Activated CD4-positive, CD25-positive, alpha-beta regulatory T cell treated with anti-CD3 and anti-CD28 coated beads, Interleukin-2, amount 50 U/mL, for 72 hours (primary cell): Measurements from ENCODE around the gene LIMCH1.

Source experiments
- DNase-seq: peaks from one replicate; pipeline ENCODE4 v3.0.0; 2021

The LIMCH1 gene

DNA sequence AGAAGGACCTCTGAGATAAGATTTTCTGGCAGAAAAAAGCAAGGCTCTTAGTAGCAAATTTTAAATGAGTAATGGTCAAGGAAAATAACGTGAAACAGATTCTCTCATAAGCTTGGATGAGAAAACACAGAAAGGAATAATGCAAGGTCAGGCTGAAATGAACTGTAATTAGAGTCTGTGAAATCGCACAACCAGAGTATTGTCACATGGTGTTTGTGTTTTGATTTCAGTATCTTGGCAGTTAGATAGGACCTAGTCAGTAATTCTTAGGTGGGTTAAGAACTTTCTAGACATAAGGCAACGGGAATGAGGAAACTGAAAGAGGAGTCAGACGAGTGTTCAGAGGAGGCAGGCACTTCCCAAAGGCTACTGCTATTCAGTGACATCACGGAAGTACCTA, 34.6 kb downstream of the LIMCH1 start:
- DNase-seq = no peak

DNA sequence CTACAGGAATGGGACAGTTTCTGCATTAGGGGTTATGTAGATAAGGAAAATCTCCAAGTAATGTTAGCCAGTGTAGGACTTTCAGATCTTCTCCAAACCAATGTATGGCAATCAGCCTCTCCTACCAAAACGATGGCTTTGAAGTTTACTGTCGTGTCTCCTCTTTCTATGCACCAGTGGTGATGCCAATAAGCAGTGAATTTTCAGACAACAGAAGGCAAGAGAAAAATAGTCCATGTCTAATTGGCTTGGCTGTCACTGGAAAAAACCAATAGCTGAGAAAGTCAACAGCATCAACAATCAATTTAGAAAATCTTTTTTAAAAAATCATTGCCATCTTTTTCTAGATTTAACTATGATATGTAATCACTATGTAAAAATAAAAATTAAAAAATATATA, 35.0 kb downstream of the LIMCH1 start:
- DNase-seq = no peak

DNA sequence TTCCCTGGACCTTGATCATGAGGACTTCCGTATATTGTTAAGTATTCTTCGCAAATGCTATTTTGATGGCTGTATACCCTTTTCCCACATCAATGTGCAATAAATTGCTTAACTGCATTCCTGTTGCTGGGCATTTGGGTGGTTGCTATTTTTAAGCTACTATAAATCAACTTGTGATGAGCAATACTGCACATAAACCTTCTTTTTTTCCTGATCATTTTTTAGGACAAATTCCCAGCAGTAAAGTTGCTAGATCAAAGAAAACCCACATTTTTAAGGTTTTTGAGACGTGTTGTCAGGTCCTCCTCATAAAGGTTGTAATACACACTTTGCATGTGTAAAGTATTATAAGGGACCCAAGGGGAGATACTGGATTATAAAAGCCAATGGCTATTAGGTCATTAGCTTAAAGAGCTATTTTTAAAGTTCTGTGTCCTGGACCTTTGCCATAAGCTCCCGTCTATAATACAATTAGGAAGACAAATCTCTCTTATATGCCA, 35.6 kb downstream of the LIMCH1 start:
- DNase-seq = no peak

DNA sequence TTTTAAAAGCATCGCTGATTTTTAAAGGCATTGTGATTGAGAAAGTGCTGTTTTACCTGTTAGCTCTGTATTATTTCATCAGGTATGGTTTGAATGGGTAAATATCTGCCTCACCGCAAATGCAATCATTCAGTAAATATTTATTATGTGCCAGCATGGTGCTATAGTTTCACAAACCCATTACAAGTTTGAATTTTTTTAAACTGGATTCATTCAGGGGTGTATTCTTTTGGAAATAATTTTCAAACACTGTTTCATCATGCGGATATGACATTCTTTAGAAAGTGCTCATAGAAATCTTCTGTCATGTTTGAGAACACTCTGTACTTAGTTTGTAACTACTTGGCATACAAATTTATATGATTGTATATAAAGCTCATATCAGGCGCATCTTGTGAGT, 37.2 kb downstream of the LIMCH1 start:
- DNase-seq = no peak

DNA sequence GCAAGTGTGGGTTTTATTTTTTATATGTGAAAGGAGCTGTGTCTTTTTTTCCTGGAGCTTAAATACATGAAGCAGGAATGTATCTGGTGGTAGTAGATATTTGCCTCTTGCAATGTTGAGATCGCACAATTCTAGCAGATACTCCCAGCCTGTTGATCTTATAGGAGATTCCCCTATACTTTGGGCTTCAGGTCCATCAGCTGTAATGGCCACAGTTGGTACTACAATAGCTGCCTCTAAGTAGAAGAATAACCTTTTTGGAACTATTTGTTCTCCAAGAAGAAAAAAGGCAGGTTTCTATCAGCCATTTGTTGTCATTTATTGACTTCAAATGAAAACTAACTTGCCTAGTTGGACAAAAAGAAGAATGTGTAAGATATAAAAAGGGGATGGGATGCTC, 37.7 kb downstream of the LIMCH1 start:
- no peak for DNase-seq

DNA sequence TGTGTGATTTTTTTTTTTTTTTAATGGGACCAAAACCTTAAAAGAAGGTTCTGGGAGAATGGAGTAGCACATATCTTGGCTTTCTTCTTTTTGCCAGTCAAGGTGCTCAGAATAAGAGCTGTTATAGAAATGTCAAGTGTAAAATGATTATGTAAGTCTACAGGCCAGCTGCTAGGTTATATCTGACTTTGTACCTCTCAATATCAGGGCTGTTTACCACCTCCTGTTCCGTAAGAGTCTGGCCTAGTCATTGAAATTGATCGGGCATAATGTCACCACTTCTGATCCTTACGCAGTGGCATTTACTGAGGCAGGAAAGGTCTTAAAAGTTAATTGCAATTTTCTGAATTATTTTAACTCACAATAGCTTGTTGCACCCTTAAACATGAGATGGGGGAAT, 41.1 kb downstream of the LIMCH1 start:
- DNase-seq = no peak

DNA sequence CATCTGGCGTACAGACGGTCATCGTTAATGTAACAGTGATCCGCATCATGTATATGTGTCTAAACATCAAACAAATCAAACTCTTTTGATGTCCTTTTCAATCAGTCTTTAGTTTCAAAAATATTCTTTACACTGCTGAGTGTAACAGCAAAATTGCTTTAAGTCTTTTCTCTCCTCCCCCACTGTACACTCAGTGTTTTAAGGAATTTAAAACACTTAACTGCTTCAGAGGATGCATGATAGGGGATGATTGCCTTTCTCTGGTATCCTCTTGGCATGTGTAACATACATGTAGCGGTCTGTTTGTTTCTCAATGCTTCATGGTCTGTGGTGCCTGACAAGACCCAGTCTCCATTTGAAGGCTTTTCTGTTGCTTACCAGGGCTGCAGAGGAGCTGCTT, 41.6 kb downstream of the LIMCH1 start:
- DNase-seq = no peak

DNA sequence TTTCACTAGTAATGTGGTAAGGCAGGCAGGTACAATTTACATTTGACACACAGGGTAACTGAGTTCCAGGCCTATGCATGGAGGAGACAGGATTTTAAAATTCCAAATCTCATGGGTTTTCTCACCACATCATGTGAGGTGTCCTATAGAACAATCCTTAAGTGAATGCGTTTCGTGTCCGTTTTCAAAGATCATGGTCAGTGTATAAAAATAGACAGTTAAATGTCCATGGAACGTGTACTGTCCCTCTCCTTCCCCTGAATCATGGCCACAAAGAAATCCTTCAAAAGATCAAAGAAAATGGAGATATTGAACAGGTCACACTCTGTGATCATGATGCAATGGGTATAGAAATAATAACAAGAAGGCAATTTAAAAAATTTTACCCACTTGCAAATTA, 42.0 kb downstream of the LIMCH1 start:
- no peak for DNase-seq

DNA sequence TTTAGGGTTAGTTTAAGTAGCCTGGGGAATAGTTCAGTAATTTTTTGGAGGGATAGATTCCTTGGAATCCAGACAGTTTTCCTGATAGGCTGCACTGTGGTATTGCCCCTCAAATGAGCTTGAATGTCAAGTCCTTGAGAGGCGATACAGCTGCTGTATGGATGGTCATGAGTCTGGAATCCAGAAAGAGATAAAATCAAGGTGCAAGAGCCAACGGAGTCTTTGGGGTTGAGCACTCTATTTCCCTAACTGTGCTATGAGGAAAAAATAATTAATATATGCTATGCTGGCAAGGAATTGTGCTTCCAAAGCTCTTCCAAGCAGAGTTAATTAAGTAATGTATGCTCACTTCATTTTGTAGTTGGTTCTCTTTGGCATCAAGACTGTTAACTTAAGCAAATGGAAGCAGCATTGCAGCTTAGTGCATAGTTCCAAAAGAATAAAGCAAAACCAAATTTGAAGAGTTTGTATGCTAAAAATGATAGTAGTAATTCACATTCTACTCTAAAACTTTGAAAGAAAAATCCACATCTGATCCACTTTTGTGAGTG, 48.8 kb downstream of the LIMCH1 start:
- DNase-seq = no peak

DNA sequence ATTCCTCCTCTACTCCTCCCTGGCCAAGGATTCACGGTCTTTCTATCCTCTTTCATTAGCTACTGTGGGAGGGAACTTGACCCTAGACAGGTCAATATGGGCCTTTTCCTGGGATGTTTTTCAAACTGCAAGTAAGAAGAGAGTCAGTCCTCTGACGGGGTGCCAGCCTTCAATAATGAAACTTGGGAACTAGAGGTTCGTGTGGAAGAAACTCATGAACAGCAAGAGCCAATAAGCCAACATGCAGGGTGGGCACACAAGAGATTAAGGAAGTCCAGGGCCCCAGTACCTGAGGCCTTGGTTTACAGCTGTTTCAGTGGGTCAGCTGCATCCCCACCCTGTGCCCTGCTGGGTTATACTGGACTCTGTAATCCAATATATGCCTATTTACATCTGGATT, 49.3 kb downstream of the LIMCH1 start:
- DNase-seq = no peak

DNA sequence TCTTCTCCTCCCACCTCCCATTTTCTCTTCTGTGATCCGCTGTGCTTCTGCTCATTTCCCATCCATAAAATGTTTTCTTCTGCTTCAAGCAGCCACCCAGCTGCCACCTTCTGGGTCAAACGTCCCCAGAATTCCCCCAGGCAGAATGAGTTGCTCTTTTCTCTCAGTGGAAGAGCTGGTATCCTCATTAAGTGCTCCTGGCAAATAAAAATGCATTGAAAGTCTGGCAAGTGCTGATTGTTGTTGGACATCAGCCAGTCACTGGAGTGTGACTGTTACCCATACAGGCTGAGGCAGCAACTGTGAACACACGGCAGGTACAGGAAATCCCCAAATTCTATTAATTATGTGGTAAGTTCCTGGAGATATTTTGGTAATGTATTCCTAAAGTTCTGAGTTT, 52.6 kb downstream of the LIMCH1 start:
- DNase-seq = no peak

DNA sequence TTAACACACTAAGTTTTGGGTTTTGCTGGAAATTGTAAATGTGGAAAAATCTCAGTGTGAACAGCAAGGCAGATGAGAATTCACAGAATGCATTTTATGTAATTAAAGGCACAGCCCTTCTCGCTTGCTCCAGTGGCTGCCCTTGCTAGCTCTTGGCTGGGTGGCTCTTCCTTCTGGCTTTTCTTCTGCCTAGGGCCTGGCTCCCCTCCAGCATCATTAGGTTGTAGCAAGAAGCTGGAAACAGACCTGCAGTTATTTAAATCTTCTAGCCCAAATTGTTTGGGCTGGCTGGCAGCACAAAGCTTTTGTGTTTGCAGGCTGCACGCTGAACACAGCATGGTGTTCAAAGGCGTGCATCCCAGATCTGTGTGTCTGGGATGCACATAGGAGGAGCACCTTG, 56.5 kb downstream of the LIMCH1 start:
- no peak for DNase-seq

DNA sequence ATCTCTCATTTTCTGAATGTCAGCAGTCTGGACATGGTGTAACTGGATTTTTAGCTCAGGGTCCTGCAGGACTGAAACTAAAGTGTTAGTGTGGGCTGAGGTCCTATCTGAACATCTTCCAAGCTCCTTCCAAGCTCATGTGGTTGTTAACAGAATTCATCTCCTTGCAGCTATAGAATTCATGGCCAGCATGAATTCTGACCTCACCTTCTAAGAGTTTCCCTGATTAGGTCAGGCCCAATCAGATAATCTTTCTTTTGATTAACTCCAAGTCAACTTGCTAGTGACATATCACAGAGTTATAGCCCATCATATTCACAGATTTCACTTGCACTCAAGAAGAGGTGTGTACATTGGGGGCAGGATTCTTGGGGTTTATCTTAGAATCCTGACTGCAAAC, 59.5 kb downstream of the LIMCH1 start:
- no peak for DNase-seq

DNA sequence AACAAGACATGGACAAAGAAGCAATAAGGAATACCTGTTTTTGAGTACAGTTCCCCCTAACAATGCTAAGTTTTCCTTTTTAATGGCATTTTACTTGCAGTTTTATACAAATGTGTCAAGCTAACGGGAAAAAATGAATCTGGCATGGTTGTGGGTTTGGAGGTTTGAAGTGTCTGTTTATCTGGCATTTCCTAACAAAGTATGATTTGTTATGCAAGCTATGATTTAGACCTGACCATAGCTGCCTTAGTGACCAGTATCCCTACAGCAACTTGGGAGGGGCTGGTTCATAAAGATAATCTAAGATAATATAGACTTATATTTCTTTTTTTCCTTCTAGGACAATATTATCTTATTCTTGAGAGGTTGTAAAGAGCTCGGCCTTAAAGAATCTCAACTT, 60.6 kb downstream of the LIMCH1 start:
- DNase-seq = no peak

DNA sequence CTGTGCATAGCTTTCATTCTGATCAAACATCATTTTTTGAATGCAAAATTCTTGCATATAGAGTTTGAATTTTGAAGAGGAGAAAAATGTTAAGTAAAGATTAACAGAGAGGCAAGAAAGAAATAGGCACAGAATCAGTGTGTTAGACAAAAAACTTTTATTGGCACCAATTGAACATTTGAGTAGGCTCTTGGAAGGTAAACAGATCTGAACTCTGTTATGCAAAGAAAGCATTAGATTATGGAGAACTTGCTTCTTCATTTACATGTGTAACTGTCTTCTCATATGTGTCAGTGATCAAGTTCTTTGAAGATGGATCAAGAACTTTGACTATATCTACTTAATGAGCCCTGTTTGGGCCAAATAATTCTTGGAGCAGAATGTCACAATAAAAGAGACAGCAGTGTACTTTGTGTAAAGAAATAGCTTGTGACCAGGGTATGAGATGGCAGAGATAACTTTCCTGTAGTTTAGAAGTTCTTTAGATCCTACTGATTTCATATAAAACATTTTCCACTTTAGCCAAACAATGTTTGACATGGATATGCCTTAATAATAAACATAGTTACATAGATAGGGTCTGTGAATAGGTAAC, 61.3 kb downstream of the LIMCH1 start:
- DNase-seq = no peak

DNA sequence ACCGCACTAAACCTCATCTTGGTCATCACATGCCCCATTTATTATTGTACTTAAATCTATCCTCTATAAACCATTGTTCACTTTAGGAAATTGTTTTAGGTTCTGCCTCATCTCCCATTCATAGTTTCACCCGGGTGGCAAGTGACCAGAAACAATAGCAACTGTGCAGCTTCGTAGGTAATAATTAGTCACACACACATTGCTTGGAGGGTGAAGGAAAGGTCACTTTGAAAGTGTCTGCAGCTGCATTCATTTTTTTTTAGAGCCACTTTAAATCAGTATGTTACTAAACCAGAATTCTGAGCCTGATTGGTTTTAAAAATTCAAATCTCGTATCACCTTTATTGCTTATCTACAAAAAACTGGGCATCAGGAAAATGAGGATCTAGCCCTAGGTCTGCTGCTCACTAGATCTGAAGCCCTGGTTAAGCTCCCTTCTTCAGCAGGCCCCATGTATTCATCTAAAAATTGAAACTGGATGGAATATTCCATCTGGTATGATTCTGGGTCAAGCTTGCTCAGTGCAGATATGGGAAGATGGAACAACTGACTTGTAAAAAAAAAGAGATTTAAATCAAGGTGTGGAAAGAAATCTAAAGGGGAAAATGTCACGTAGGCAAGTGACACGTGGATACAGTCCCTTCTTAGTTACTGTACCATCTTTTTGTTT, 62.4 kb downstream of the LIMCH1 start:
- DNase-seq = no peak

DNA sequence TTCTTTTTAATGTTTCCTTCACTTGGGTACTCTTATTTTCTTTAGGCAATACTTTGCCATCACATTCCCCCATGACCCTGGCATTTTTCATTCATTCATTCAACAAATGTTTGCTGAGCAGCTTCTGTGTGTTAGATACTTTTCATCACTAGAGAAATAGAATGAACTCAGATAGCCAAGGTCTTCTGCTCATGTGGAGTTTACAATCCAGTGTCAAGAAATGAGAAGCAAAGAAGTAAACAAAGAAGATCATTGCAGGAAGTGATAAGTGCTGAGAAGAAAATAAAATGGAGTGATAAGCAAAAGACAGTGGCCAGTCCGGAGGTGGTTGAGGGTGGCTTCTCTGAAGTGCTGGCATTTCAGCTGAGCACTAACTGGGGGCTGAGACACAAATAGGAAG, 63.1 kb downstream of the LIMCH1 start:
- no peak for DNase-seq

DNA sequence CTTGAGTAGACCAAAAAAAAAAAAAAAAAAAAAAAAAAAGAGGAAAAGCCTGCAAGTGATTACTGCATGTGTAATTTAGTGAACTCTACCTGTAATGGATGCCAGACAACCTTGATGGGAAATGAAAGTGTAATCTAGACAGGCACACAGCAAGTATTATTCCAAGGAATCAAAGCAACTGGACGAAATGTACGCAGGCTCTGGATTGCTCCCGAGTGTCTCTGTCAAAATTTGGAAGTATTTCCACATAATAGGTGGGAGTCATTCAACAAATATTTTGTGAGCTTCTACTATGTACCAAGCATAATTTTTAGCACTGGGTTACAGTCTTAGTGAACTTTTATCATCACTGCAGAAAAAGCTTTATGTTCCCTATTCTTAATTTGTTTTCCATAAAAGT, 64.2 kb downstream of the LIMCH1 start:
- no peak for DNase-seq

DNA sequence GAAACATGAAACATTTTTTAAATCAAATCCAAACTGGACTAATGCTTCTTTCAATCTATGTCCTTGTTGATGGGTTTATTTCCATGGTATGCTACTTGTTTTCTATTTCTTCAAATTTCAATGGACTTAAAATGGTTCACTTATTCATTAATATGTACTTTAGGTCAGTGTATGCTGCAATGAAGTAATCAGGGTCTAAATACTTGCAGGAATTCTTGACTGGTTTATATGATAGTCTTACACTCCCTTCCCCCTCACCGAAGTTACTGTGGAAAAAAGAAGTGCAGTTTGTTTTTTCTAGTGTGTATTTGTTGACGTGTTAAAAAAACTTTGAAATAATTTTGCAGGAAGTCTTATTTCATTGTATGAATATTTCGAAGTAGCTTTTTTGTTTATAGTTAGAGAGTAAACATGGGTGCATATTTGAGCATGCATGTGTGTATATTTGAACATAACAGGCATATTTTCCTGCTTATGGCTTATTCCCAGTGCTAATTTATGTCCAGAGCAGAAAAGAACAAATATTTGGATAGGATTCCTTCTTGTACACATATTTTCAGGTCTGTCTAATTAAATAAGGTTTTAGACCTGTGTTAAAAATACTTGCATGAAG, 65.0 kb downstream of the LIMCH1 start:
- DNase-seq = no peak

DNA sequence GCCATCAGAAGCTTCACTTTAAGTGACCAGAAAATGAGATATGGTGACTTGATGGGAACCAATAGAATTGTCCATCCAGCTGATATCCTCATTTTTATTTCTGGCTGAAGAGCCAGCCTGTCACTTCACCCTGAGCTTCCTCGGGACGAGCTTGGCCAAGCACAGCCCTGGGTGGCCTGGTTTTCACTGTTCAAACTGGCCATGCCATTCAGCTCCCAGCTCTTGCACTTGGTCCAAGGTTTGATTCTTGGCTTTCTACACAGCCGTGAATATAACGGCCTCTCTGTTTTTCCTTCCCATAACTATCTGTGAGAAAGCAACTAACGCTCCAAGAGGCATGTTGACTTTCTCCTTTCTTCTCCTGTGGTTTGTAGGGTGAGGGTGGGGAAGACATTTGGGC, 71.9 kb downstream of the LIMCH1 start:
- DNase-seq = no peak

DNA sequence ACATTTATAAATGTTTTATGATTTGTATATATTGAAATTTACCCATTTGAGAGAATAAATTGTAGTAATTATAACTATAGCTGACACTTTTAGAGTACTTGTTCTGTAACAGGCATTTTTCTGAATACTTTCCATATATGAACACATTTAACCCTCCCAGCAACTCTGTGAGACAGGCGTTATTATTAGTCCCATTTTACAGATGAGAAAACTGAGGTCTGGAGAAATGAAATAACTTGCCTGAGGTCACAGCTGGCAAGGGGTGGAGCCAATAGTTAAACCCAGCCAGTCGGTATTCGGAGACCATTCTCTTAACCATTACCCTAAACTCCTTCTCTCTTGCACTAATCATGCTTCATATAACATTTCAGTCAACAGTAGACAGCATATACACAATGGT, 72.5 kb downstream of the LIMCH1 start:
- DNase-seq = no peak

DNA sequence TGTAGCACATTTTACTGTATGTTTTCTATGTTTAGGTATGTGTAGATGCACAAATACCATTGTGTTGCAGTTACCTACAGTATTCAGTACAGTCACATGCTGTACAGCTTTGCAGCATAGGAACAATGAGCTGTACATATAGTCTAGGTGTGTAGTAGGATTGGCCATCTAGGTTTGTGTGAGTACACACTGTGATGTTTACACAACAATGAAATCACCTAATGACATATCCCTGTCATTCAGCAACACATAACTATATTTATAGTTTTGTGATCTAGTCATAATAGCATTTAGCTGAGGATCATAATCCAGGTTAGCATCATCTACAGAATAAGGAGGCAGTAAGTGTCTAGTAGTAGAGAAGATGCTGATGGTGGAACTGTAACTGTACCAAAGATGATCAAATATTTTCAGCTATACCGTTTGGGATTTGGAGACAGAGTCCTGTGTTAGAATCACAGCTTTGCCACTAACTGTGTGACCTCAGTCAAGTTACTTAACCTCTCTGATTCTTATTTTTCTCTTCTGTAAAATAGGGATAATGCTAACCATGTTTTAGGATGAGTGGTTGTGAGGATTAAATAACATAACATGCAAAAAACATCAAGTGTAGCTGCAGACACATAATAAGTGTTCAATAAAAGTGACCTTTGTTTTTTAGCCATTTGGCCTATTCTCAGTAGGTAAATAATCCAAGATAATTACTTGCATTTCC, 73.3 kb downstream of the LIMCH1 start:
- no peak for DNase-seq
